ENCODE measurements around the gene GAB1. TPM values are rescaled to one million over a fixed set of nuclear protein-coding genes. Genes with fewer than 3 reads are reported as not detected.

The GAB1 gene
- total and polyA plus RNA-seq, 2 of the 8 experiments (the other 6 are each of a cell fraction or from before 2014, with no cell fraction given), result 6.8 to 21.3 TPM

GRCh38 chr4:143403553-143403820, 66.8 kb downstream of the GAB1 start:
- CTCF ChIA-PET (ENCODE audit: partially characterized antibody), result interaction anchor here (0.9 to 1.7 kb wide), 4 partner anchors 9 to 38 kb away, joined by 3 to 5 read pairs (median 3); no protein-coding TSS in a partner anchor
- 0 out of 7 replicates have a peak, but pooled peaks cover 0 to 4% (median 0%) of the 10 kb centered on the region in 4 experiments for H3K4me1 ChIP-seq (replicated peaks in 1 of 4; ENCODE audit: control insufficient read depth in 3 of 4, insufficient read depth in 4 of 4, low read length in 3 of 4)
- no peak for TF ChIP-seq TEAD4 (IDR thresholded peaks at IDR 0.05; ENCODE audit: low read depth, low read length)
- TF ChIP-seq TAF7 (optimal IDR thresholded peaks at IDR 0.05; ENCODE audit: borderline replicate concordance, low read depth, low read length), result no peak
- TF ChIP-seq POU5F1 (IDR thresholded peaks at IDR 0.05; ENCODE audit: low read depth, low read length), result no peak
- no peak for TF ChIP-seq NRF1 (IDR thresholded peaks at IDR 0.05; ENCODE audit: low read depth, low read length)
- no peak for TF ChIP-seq CTBP2 (IDR thresholded peaks at IDR 0.05; ENCODE audit: borderline replicate concordance, insufficient read depth, insufficient read length, low read length)
- TF ChIP-seq CREB1 (IDR thresholded peaks at IDR 0.05), result no peak

More at GRCh38 chr4:143403553-143403820, 66.8 kb downstream of the GAB1 start:
- DNase-seq (ENCODE audit: low read depth in 1 of 2, low spot score in 2 of 2) (no peak), FAIRE-seq (no peak)
- Histone ChIP-seq H3K23me2 (ENCODE audit: low read depth, low read length) (no peaks in the 10 kb centered on the region), H3K56ac (replicated peaks; ENCODE audit: insufficient read length, low read depth, low read length) (no peak overlapping the region), H2BK12ac (ENCODE audit: low read depth, low read length) (no peak overlapping the region), H4K5ac (ENCODE audit: insufficient read length, low read depth, low read length) (no peak overlapping the region), H2BK120ac (replicated peaks; ENCODE audit: low read depth, low read length) (no peak overlapping the region), H3K23ac (ENCODE audit: insufficient read length) (no peak overlapping the region), H4K8ac (ENCODE audit: extremely low read depth, insufficient read depth, low read length) (no peak overlapping the region), H3K27me3 (replicated peaks in 1 of 4; ENCODE audit: control insufficient read depth in 3 of 4, extremely low read depth in 1 of 4, insufficient read depth in 3 of 4, low read length in 3 of 4) (peaks cover 0 to 1% (median 0%) of the 10 kb centered on the region in 4 experiments; a peak in 1 of 7 replicates), H3K4me3 (ENCODE audit: extremely low read depth in 1 of 4, insufficient read depth in 2 of 4, low read depth in 3 of 4, low read length in 4 of 4) (no peak overlapping the region), H3K18ac (ENCODE audit: extremely low read depth, low read length) (no peak overlapping the region), H2AFZ (ENCODE audit: low read length) (no peak overlapping the region), H2BK5ac (ENCODE audit: low read depth, low read length) (no peak overlapping the region), H2AK5ac (ENCODE audit: low read depth, low read length) (no peak overlapping the region), H2BK15ac (ENCODE audit: low read length) (no peak overlapping the region), H4K20me1 (replicated peaks in 1 of 2; ENCODE audit: control insufficient read depth in 1 of 2, insufficient read depth in 2 of 2, low read length in 2 of 2) (no peaks in the 10 kb centered on the region), H4K91ac (replicated peaks; ENCODE audit: insufficient read length, low read length) (no peak overlapping the region), H3K27ac (ENCODE audit: low read depth, low read length) (no peak overlapping the region), H3K36me3 (ENCODE audit: control insufficient read depth in 2 of 4, insufficient read depth in 4 of 4, low read length in 3 of 4) (no peaks in the 10 kb centered on the region), H3K4ac (replicated peaks; ENCODE audit: insufficient read length, low read depth, low read length) (no peak overlapping the region), H3K14ac (ENCODE audit: insufficient read length) (no peak overlapping the region), H3K79me2 (ENCODE audit: control insufficient read depth in 1 of 2, insufficient read depth in 2 of 2, low read length in 2 of 2) (peaks cover 0 to 5% of the 10 kb centered on the region in 2 experiments; a peak in 1 of 4 replicates), H2BK20ac (ENCODE audit: low read length) (no peak overlapping the region), H3K4me2 (ENCODE audit: insufficient read depth in 1 of 2, low read depth in 2 of 2, low read length in 2 of 2) (no peak overlapping the region), H3K79me1 (ENCODE audit: low read depth, low read length) (no peaks in the 10 kb centered on the region), H3K9ac (replicated peaks in 1 of 4; ENCODE audit: extremely low read depth in 1 of 4, low read depth in 3 of 4, low read length in 3 of 4) (no peak overlapping the region), H3K9me3 (ENCODE audit: insufficient read depth in 2 of 2, low read depth in 1 of 2, low read length in 1 of 2) (no peaks in the 10 kb centered on the region; a peak in 1 of 4 replicates)
- 88% methylated on average over 4 of the region's 4 CpGs; no CpG with 5 or more reads in 1 of the 2 experiments for WGBS, 2 experiments (ENCODE audit: extremely low coverage in 1 of 2, insufficient coverage in 1 of 2, insufficient read length in 1 of 2, insufficient replicate concordance in 2 of 2, low coverage in 1 of 2, low lambda C conversion rate in 2 of 2, missing lambda C conversion rate in 1 of 2)
- POLR2A ChIA-PET (ENCODE audit: partially characterized antibody), result no interaction called here
